Germinal center (tissue), 1 donor: ENCODE data around the gene SEMA6A.

Experiments
- DNase-seq: peaks from one replicate; pipeline ENCODE4 v3.0.0; 2012; ENCODE audit warnings: mixed read lengths, low spot score

The SEMA6A gene

DNA sequence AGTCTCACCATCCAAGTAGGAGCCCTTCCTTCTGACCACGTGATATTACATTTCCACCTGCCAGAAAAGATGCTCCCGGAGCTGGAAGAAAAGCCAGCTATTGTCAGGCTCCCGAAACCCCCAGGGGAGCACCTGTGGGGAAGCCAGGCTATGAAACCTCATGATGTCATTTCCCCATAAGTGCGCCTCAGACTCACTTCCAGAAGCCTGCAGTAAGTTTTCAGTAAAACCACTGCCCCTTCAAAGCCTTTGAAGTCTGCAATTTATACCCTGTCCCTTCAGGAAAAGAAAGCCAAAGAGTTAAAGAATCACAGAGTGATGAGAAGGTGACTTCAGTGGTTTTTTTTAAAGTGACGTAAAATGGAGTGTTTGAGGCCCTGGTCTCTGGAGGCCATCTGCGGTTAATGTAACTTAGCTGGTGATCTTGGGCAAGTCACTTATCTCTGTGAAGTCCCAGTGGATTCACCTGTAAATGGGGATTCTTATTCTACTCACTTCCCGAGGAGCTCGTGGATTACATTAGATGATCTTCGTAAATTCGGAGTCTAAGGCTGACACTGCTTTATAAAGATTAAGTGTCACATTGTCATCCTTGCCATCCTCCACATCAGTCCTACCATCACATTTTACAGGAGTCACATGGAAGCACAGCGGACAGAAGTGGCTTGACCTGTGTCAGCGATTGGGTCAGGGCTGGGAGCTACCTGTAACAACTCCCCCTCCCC is 2.6 kb upstream of the SEMA6A start:
- DNase-seq: peak; percentile 24

DNA sequence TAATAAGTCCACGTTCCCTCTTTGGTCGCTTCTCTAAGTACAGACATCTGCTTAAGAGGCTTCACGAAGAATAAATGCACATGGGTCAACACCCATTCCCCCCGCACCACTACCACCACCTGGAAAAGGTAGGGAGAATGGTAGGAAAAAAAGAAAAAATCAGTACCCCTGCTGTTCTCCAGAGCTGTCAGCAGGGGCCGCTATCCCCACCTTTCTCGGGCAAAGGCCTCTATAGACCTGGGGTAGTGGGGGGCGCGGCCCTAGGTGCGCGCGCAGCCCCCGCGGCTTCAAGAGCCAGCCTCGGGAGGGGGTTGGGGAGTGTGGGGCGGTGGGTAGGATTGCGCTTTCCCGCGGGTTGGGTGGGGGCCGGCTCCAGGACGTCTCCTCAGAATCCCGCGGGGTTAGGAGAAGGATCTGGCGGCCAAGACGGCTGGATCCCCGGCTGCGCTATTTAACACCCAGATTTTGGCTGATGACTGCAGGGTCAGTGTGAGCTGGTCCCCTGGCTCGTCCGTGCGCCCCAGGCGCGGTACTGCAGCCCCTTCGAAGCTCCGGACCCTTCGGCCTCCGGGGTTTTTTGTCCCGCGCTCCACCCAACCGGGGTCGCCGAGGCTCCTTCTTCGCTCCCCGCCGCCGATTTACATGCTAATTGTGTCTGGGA is 1.6 kb upstream of the SEMA6A start:
- DNase-seq: peak; percentile 86

GRCh38 chr5:116575326-116576052 is 866 bp upstream of the SEMA6A start:
- DNase-seq: no peak

DNA sequence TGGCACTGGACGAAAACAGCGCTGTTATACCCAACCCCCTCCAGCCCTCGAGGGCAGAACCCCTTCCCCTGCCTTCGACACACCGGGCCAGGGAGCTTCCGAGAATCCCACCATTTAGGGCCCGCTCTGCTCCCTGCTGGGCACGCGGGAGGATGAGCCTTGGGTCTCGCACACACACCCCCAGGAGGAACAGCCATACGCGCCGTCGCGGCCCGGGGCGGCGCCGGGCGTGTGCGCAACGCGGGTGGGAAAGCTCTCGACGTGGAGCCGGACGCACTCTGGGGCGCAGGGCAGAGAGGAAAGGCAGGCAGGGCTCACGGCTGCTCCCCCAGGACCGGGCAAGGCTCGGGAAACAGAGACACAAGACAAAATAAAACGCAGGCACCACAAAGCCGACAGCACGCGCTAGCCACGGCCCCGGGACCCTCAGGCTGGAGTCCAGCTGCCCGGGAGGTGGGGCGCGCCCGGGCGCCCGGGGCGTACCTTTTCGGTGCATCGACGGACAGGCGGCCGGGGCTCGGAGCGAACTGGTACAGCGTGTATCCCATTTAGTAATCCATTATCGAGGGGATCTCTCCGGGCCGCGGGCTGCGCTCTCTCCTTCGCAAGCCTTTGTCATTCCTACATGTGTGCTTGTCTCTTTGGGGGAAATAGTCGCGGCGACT is 789 bp downstream of the SEMA6A start:
- DNase-seq: peak; percentile 32

- peak; percentile 8 for DNase-seq
Observed at GRCh38 chr5:116573279-116573701, 1.3 kb downstream of the SEMA6A start.

DNA sequence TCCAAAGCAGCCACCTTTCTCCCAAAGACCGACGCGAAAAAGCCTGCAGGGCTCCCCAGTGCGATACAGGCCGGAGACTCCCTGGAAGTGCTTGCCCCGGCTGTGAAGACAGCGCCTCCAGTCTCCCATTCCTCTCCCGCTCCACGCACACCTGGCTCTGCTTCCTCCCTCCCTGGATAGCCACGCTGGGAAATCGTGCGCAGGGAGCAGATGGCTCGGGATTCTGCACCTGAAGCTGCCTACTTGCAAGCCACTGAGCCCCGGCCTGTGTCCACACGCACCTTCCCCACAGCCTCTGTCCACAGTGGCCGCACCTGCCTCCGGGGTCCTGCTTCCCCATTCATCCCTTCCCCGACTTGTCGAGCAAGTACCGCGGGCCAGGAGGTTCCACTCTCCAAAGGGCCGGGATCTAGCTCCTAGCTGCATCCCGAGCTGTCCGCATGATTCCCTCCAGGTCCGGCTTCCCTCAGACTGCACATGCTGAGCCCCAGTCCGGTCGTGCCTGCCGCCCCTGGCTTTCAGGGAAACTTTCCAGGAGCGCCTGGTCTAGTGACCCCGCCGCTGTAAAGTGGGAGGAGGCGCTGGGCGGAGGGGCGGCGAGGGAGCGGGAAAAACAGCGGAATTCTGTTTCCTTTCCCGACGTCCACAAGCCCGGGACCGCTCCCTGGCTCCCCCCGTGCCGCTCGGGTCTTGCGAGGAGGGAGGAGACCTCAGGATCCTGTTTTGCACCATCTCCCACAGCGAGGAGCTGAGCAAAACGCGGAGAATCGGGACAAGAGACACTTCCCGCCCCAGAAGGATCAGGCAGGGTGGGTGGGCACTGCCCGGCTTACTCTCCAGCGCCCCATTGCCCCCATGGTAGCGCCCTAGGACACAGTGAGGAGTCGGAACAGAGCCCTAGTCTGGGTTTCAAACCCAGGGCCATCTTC is 2.0 kb downstream of the SEMA6A start:
- no peak for DNase-seq

DNA sequence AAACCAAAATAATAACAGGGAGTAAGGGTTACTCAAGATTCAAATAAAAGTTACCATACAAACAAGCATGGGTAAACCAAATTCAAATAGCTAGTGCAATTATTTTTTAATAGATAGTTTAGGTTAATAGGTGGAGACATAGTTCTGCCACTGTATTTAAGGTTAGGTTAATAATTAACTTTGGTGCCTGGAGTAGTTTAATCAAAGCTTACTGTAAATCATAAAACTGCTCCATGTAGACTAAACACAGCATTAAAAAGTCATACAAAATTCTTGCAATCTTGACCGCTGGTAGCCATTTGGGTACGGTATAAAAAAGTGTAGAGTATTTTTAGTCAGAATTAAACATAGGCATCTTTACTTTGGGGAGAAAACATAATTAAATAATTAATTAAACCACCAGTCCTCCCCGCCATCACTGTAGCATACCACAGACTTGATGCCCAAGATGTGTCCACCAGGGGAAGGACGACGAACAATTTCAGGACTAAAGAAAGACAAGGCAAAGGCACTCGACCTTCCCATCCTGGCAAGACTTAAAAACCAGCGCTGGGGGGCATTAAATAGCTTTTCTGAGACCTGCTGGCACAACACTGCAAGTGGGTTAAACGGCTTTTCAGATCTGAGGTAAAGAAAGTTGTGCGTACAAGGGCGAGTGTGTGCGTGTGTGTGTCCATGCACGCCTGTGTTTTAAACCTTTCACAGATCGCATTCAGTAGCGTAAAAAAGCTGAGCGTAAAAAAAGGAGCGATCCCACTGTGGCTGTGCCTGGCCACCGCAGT is 2.9 kb downstream of the SEMA6A start:
- DNase-seq: no peak

GRCh38 chr5:116569999-116570398 is 4.6 kb downstream of the SEMA6A start:
- no peak for DNase-seq

GRCh38 chr5:116567106-116567505 is 7.5 kb downstream of the SEMA6A start:
- no peak for DNase-seq

DNA sequence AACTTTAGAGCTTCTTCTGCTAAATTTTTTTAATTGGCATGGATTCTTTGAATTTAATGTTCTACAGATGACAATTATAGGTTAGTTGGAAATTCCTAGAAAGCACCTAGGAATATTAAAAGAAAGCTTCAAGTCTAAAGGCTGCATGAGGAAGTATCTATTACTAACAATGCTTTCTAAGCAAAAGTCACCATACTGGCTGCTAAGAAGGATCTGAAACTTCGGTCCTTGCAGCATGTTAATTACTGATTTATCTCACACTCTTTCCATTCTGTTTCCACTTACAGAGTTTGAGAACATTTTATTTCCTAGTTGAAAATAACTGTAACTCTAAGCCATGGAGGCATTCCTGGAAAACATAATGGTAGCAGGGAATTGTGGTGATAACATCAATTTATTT is 8.4 kb downstream of the SEMA6A start:
- no peak for DNase-seq

DNA sequence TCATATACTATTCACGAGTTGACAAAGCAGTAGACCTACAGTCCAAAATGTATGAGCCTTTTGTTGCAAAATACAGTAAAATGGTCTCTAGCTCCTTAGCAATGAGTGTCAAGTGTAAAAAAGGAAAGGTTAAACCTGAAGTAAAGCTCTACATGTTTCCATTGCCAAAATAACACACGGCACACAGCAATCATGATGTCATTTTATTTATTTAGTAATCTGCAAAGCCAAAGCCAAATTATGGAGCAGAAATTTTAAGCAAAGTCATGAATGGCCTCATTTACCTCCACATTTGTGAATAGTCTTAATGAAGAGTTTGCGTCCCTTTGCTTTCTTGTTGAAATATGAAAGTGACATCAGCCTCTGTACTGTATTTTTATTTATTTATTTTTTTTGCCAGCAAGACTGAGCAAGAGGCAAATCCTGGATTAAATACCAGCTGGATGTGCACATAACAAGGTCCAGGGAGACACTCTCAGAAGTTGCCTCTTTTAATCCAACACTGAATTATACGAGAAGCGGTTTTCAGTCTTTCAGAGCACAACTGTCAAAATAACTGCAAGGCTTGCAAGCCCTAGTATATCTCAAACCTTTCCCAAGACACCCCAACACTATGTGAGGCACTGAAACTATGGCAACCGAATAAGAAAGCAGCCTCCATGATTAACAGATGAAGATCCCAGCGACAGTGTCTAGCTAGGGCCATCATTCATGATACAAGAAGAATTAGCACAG is 9.7 kb downstream of the SEMA6A start:
- no peak for DNase-seq

DNA sequence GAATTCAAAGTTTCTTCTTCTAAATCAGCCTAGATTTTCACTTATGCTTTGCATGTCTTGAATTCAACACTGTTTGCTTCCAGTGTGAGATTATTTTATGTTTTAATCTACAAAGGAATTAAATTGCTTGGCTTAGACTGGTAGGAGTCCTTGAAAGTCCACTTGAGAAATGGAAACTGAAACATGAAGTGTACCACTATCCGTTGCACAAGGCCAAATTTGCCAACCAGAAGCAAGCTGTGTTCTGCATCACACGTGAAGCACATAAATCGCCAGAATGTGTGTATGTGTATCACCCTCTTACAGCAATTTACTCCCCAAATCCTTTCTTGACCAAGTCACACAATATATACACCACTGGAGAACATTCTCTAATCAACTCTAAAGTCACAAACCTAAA is 10.3 kb downstream of the SEMA6A start:
- no peak for DNase-seq

DNA sequence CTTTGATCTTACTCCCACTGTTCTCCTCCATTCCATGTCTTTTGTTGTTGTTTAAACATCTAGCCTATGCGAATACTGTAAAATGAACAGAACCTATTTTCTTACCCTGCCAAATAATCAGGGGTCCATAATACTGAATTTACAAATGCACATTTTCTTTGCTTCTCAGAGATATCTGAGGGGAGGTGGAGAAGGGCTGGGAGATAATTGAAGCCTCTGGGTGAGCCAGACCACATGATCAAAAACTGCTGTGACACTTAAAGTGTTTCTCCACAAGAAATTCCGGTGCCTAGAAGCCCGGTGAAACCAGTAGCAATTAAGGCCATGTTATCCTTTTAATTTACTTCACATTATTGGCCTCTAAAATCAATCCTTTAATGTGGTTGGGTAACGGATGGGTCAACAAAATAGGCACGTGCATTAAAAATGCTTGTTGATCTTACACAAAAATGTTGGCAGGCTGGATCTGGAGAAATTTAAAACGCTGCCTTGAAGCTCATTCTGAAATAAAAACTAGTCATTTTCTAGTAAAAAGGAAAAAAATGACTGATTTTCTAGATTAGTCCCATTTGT is 10.8 kb downstream of the SEMA6A start:
- no peak for DNase-seq

DNA sequence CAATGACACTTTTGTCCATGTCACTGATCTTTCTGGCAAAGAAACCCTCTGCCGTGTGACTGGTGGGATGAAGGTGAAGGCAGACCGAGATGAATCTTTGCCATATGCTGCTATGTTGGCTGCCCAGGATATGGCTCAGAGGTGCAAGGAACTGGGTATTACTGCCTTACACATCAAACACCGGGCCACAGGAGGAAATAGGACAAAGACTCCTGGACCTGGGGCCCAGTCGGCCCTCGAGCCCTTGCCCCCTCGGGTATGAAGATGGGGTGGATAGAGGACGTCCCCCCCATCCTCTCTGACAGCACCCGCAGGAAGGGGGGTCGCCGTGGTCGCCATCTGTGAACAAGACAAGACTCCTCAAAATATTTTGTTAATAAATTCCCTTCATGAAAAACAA is 12.0 kb downstream of the SEMA6A start:
- DNase-seq: no peak

- DNase-seq: no peak
Observed at GRCh38 chr5:116561658-116562057, 13.0 kb downstream of the SEMA6A start.

- no peak for DNase-seq
Observed at GRCh38 chr5:116559673-116560164, 14.9 kb downstream of the SEMA6A start.

DNA sequence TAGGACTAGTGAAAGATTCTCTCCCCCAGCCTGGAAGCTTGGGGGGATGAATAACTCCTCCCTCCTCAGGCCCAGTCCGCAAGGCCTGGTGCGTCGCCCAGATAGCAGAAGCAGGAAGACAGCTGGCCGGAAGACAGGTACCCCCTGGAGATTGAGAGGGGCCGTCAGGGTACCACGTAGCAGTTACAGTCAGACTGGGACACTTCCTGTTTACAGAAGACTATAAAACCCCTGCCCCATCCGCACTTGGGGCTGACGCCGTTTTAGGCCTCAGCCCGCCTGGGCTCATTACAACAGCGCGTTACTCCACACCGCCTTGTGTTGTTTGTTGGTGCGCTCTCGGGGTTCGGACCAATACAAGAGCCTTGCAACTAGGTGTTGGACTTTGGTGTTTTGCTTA is 15.4 kb downstream of the SEMA6A start:
- no peak for DNase-seq

DNA sequence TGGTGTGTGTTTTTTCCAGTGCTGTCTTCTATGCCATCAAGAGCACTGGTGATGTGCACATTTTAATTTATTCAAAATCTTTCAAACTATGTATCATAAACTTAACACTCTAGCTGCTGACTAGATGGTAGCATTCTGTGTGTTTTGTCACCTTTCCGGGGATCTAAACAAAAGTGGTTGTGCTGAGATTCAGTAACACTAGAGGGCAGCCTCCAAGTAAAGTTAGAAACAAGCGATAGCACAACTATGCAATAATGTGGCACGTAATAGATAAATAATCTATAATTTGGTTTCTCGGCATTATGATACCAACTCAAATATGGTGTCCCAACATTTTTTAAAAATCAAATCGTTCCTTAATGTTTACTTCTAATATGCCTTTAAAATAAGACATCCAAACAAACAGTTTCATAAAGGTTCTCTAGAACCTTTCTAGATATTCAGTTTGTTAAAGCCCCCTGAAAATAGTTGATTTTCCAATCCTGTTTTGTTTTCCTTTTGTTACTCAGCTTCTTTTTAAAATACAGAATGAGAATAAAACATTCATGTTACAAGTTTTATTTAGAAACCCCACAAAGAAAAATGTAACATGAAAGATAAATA is 16.9 kb downstream of the SEMA6A start:
- DNase-seq: no peak

GRCh38 chr5:116554764-116555163 is 19.9 kb downstream of the SEMA6A start:
- DNase-seq: no peak
